ENCODE data around the gene LTBR. TPM values are rescaled to one million over a fixed set of nuclear protein-coding genes. Genes with fewer than 3 reads are reported as not detected.

The LTBR gene
- total RNA-seq, 5 donors from 2014 or later (not counting 1 experiment from before 2014, with no cell fraction given), result 0.56 to 1.6 (median 1.2) TPM; not detected in 1

- Histone ChIP-seq H3K4me3 (ENCODE audit: control insufficient read depth in 1 of 2, extremely low read depth in 1 of 2, low read length in 1 of 2) (no peak overlapping the region), H3K4me1 (ENCODE audit: control insufficient read depth in 1 of 2, extremely low read depth in 1 of 2, insufficient read depth in 2 of 2, low read length in 2 of 2) (peaks cover under 1 to 6% of the 10 kb centered on the region in 2 experiments), H3K9me3 (no peaks in the 10 kb centered on the region), H3K27me3 (replicated peaks in 1 of 2; ENCODE audit: control insufficient read depth in 2 of 2, extremely low read depth in 1 of 2, insufficient read depth in 2 of 2, low read length in 1 of 2) (peaks cover 0 to 8% of the 10 kb centered on the region in 2 experiments), H3K36me3 (ENCODE audit: control insufficient read depth in 2 of 2, extremely low read depth in 1 of 2, insufficient read depth in 1 of 2, low read length in 1 of 2) (no peaks in the 10 kb centered on the region), H3K27ac (ENCODE audit: low read length) (no peak overlapping the region)
- Mint-ChIP-seq H3K27ac (peak overlapping the region in 1 of 2 donors; percentile 55), H3K4me1 (peaks cover 4 to 9% (median 4%) of the 10 kb centered on the region in 3 donors), H3K27me3 (no peaks in the 10 kb centered on the region), H3K36me3 (no peaks in the 10 kb centered on the region), H3K9me3 (no peaks in the 10 kb centered on the region), H3K4me3 (no peak overlapping the region)
- CTCF ChIA-PET, result interaction anchor here in 1 of 2 donors (0.6 kb wide), 1 partner anchor 271 kb away, joined by 3 read pairs; no protein-coding TSS in a partner anchor
- POLR2A ChIA-PET, result interaction anchor here in 1 of 2 donors (0.6 kb wide), 1 partner anchor 488 kb away, joined by 3 read pairs; the partner anchor contains the start of gene GNB3
- WGBS (ENCODE audit: insufficient coverage), result 79% methylated on average over 4 of the region's 9 CpGs
- DNase-seq, result no peak
- ATAC-seq (replicated peaks in 1 of 4), result no peak
Observed at GRCh38 chr12:6352193-6353173, 31.5 kb upstream of the LTBR start.

- Histone ChIP-seq H3K4me3 (ENCODE audit: control insufficient read depth in 1 of 2, extremely low read depth in 1 of 2, low read length in 1 of 2) (no peak overlapping the region), H3K27me3 (replicated peaks in 1 of 2; ENCODE audit: control insufficient read depth in 2 of 2, extremely low read depth in 1 of 2, insufficient read depth in 2 of 2, low read length in 1 of 2) (peaks cover 0 to 5% of the 10 kb centered on the region in 2 experiments), H3K36me3 (ENCODE audit: control insufficient read depth in 2 of 2, extremely low read depth in 1 of 2, insufficient read depth in 1 of 2, low read length in 1 of 2) (no peaks in the 10 kb centered on the region), H3K27ac (ENCODE audit: low read length) (no peak overlapping the region), H3K9me3 (no peaks in the 10 kb centered on the region), H3K4me1 (ENCODE audit: control insufficient read depth in 1 of 2, extremely low read depth in 1 of 2, insufficient read depth in 2 of 2, low read length in 2 of 2) (no peaks in the 10 kb centered on the region)
- POLR2A ChIA-PET, result no interaction called here
- no peaks in the 10 kb centered on the region for H3K27me3 Mint-ChIP-seq
- no peaks in the 10 kb centered on the region for H3K36me3 Mint-ChIP-seq
- DNase-seq (no peak), ATAC-seq (replicated peaks in 1 of 4) (no peak)
- H3K27ac Mint-ChIP-seq, result no peak overlapping the region
- WGBS (ENCODE audit: insufficient coverage), result 93% methylated on average over 6 of the region's 10 CpGs
- CTCF ChIA-PET, result interaction anchor here in 1 of 2 donors (1.2 kb wide), 1 partner anchor 20 kb away, joined by 3 read pairs; no protein-coding TSS in a partner anchor
- no peaks in the 10 kb centered on the region for H3K9me3 Mint-ChIP-seq
- peaks cover 0 to 6% (median 2%) of the 10 kb centered on the region in 3 donors for H3K4me1 Mint-ChIP-seq
- no peak overlapping the region for H3K4me3 Mint-ChIP-seq
Observed at GRCh38 chr12:6354495-6355393, 29.2 kb upstream of the LTBR start.

GRCh38 chr12:6355491-6356373 is 28.2 kb upstream of the LTBR start:
- POLR2A ChIA-PET, result no interaction called here
- Mint-ChIP-seq H3K4me3 (no peak overlapping the region), H3K36me3 (no peaks in the 10 kb centered on the region), H3K9me3 (no peaks in the 10 kb centered on the region), H3K4me1 (peaks cover 2 to 15% (median 6%) of the 10 kb centered on the region in 3 donors), H3K27me3 (no peaks in the 10 kb centered on the region), H3K27ac (no peak overlapping the region)
- no peaks in the 10 kb centered on the region for H3K9me3 ChIP-seq
- WGBS (ENCODE audit: insufficient coverage), result 85% methylated on average over 7 of the region's 8 CpGs
- no peak overlapping the region for H3K4me3 ChIP-seq (ENCODE audit: control insufficient read depth in 1 of 2, extremely low read depth in 1 of 2, low read length in 1 of 2)
- no peaks in the 10 kb centered on the region for H3K4me1 ChIP-seq (ENCODE audit: control insufficient read depth in 1 of 2, extremely low read depth in 1 of 2, insufficient read depth in 2 of 2, low read length in 2 of 2)
- no peaks in the 10 kb centered on the region for H3K36me3 ChIP-seq (ENCODE audit: control insufficient read depth in 2 of 2, extremely low read depth in 1 of 2, insufficient read depth in 1 of 2, low read length in 1 of 2)
- no peak overlapping the region for H3K27ac ChIP-seq (ENCODE audit: low read length)
- DNase-seq (no peak), ATAC-seq (replicated peaks in 1 of 4) (no peak)
- CTCF ChIA-PET, result interaction anchor here (0.8 to 1.3 kb wide), 4 partner anchors 10 to 33 kb away, joined by 3 to 4 read pairs (median 3); no protein-coding TSS in a partner anchor
- peaks cover 0 to 5% of the 10 kb centered on the region in 2 experiments for H3K27me3 ChIP-seq (replicated peaks in 1 of 2; ENCODE audit: control insufficient read depth in 2 of 2, extremely low read depth in 1 of 2, insufficient read depth in 2 of 2, low read length in 1 of 2)

- Histone ChIP-seq H3K27ac (ENCODE audit: low read length) (no peak overlapping the region), H3K36me3 (ENCODE audit: control insufficient read depth in 2 of 2, extremely low read depth in 1 of 2, insufficient read depth in 1 of 2, low read length in 1 of 2) (no peaks in the 10 kb centered on the region), H3K9me3 (no peaks in the 10 kb centered on the region), H3K4me3 (ENCODE audit: control insufficient read depth in 1 of 2, extremely low read depth in 1 of 2, low read length in 1 of 2) (no peak overlapping the region), H3K27me3 (replicated peaks in 1 of 2; ENCODE audit: control insufficient read depth in 2 of 2, extremely low read depth in 1 of 2, insufficient read depth in 2 of 2, low read length in 1 of 2) (peaks cover 0 to 5% of the 10 kb centered on the region in 2 experiments), H3K4me1 (ENCODE audit: control insufficient read depth in 1 of 2, extremely low read depth in 1 of 2, insufficient read depth in 2 of 2, low read length in 2 of 2) (peaks cover 0 to 3% of the 10 kb centered on the region in 2 experiments)
- Mint-ChIP-seq H3K27ac (no peak overlapping the region), H3K27me3 (no peaks in the 10 kb centered on the region), H3K9me3 (no peaks in the 10 kb centered on the region), H3K36me3 (no peaks in the 10 kb centered on the region), H3K4me3 (no peak overlapping the region), H3K4me1 (peaks cover 6 to 20% (median 12%) of the 10 kb centered on the region in 3 donors)
- WGBS (ENCODE audit: insufficient coverage), result 93% methylated on average over 5 of the region's 5 CpGs
- DNase-seq, result no peak
- ATAC-seq (replicated peaks in 1 of 4), result no peak
- ChIA-PET CTCF (interaction anchor here (0.8 to 1.3 kb wide), 3 partner anchors 11 to 33 kb away, joined by 3 to 4 read pairs (median 3); no protein-coding TSS in a partner anchor), POLR2A (interaction anchor here in 1 of 2 donors (0.8 kb wide), 1 partner anchor 40 kb away, joined by 3 read pairs; no protein-coding TSS in a partner anchor)
Observed at GRCh38 chr12:6356374-6356820, 27.6 kb upstream of the LTBR start.

GRCh38 chr12:6358881-6359280 is 25.1 kb upstream of the LTBR start:
- Histone ChIP-seq H3K4me3 (ENCODE audit: control insufficient read depth in 1 of 2, extremely low read depth in 1 of 2, low read length in 1 of 2) (no peak overlapping the region), H3K4me1 (ENCODE audit: control insufficient read depth in 1 of 2, extremely low read depth in 1 of 2, insufficient read depth in 2 of 2, low read length in 2 of 2) (peaks cover 10 to 27% of the 10 kb centered on the region in 2 experiments), H3K9me3 (no peaks in the 10 kb centered on the region), H3K27me3 (replicated peaks in 1 of 2; ENCODE audit: control insufficient read depth in 2 of 2, extremely low read depth in 1 of 2, insufficient read depth in 2 of 2, low read length in 1 of 2) (peaks cover 0 to 5% of the 10 kb centered on the region in 2 experiments), H3K36me3 (ENCODE audit: control insufficient read depth in 2 of 2, extremely low read depth in 1 of 2, insufficient read depth in 1 of 2, low read length in 1 of 2) (no peaks in the 10 kb centered on the region), H3K27ac (ENCODE audit: low read length) (no peak overlapping the region)
- WGBS (ENCODE audit: insufficient coverage), result no CpG with 5 or more reads among the region's 1 CpG
- no peaks in the 10 kb centered on the region for H3K36me3 Mint-ChIP-seq
- CTCF ChIA-PET, result interaction anchor here in 1 of 2 donors (0.6 to 0.7 kb wide), 2 partner anchors 10 to 146 kb away, joined by 3 read pairs; no protein-coding TSS in a partner anchor
- no peaks in the 10 kb centered on the region for H3K9me3 Mint-ChIP-seq
- POLR2A ChIA-PET, result interaction anchor here in 1 of 2 donors (0.7 kb wide), 1 partner anchor 24 kb away, joined by 3 read pairs; no protein-coding TSS in a partner anchor
- no peaks in the 10 kb centered on the region for H3K27me3 Mint-ChIP-seq
- ATAC-seq (replicated peaks in 1 of 4), result no peak
- H3K4me1 Mint-ChIP-seq, result peaks cover 15 to 32% (median 26%) of the 10 kb centered on the region in 3 donors
- no peak overlapping the region for H3K27ac Mint-ChIP-seq
- no peak for DNase-seq
- no peak overlapping the region for H3K4me3 Mint-ChIP-seq
